Measurements from ENCODE around the gene GET3. TPM values are rescaled to one million over a fixed set of nuclear protein-coding genes. Genes with fewer than 3 reads are reported as not detected.

The GET3 gene
- total RNA-seq, 3 donors from 2014 or later (not counting 1 experiment from before 2014, with no cell fraction given), result 42.2 to 51.3 (median 44.2) TPM

DNA sequence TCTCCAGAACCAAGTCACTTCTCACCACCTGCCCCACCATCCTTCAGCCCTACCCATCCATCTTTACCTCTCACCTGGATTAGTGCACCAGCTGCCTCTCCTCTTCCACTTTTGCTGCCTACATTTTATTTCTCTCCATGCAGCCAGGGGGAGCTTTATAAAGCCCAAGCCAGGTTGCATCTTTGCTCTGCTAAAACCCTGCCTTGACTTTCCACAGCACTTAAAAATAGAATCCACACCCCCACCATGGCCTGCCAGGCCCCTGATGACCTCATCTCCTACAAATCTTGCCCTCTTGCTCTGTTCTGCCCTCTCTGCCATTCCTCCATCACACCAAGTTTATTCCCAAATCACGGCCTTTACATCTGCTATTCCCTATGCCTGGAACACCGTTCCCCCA is 36.3 kb downstream of the GET3 start:
- Mint-ChIP-seq H3K27me3 (ENCODE audit: low read depth in 2 of 2) (no peaks in the 10 kb centered on the region), H3K27ac (no peak overlapping the region), H3K36me3 (no peaks in the 10 kb centered on the region)

DNA sequence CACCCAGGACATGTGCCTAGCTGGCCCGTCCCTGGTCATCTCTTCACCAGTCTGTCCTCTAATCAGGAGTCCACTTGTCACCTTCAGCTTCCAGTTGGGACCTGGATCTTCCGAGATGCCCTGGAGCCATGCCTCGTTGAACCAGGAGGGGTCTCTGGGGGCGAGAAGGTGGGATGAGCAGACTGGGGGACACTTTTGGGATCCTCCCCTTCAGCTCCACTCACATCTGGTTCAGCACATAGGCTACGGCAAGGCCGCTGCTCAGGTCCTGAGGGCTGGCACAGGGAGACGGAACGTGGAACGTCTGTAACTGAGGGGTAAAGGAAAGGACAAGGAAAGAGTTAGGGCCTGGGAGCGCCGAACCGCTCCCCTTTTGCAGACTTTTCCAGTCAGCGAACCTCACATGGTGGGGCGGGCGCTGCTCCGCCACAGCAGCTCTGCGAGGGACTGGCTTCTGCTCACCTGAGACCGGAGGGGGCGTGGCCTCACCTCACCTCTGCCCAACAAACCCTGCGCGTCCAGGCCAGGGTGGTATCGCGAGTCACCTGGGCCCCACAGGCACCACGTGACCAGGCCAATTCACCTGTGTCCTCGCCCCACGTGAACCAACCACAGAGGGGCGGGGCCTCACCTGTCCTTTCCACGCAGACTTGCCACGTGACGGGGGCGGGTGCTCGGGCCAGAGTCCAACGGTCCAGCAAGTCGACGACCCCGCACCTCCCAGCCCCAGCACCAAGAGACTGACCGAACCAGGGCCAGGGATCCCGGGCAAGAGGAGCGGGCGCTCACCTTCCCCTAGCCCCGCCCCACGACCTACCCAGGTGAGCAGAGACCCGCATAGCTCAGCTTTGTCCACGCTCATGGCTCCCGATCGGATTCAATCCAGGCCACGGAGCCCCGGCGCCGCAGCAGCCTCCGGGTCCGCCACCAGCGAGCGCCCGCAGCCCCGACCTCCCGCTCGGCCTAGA is 37.6 kb downstream of the GET3 start, which contains the start of gene HOOK2:
HOOK2 (minus strand) TSS at position 965 of the 968 bp plus-strand sequence; CDS start at position 862, 103 bp downstream.
- TF ChIP-seq, protein P1, sequence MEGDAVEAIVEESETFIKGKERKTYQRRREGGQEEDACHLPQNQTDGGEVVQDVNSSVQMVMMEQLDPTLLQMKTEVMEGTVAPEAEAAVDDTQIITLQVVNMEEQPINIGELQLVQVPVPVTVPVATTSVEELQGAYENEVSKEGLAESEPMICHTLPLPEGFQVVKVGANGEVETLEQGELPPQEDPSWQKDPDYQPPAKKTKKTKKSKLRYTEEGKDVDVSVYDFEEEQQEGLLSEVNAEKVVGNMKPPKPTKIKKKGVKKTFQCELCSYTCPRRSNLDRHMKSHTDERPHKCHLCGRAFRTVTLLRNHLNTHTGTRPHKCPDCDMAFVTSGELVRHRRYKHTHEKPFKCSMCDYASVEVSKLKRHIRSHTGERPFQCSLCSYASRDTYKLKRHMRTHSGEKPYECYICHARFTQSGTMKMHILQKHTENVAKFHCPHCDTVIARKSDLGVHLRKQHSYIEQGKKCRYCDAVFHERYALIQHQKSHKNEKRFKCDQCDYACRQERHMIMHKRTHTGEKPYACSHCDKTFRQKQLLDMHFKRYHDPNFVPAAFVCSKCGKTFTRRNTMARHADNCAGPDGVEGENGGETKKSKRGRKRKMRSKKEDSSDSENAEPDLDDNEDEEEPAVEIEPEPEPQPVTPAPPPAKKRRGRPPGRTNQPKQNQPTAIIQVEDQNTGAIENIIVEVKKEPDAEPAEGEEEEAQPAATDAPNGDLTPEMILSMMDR (IDR thresholded peaks at IDR 0.05), result no peak
- H3K4me1 ChIP-seq (ENCODE audit: control insufficient read depth, insufficient read depth, low read length), result peaks cover 41% of the 10 kb centered on the region
- H3K27me3 ChIP-seq (ENCODE audit: control insufficient read depth, insufficient read depth, low read length), result no peaks in the 10 kb centered on the region
- DNase-seq (peak in 1 of 2 donors; percentile 65), ATAC-seq (peak in 1 of 3 donors; percentile 11)
- intact Hi-C loops (cut with micrococcal nuclease), result no loop called here
- H3K4me3 ChIP-seq (ENCODE audit: low read length), result peak within 1 kb of the TSS; percentile 60
- no peaks in the 10 kb centered on the region for H3K9me3 Mint-ChIP-seq
- H3K9me3 ChIP-seq (ENCODE audit: control insufficient read depth, insufficient read depth, low read length), result no peaks in the 10 kb centered on the region
- H3K27ac Mint-ChIP-seq, result peak within 1 kb of the TSS; percentile 72 to 85
- 25% methylated on average over 58 of the region's 58 CpGs for WGBS (ENCODE audit: insufficient coverage)
- H3K36me3 ChIP-seq (ENCODE audit: control insufficient read depth, insufficient read depth, low read length), result no peaks in the 10 kb centered on the region
- peak within 1 kb of the TSS; percentile 83 for H3K4me3 Mint-ChIP-seq
- H3K27ac ChIP-seq (ENCODE audit: low read length), result peak within 1 kb of the TSS; percentile 49
- H3K4me1 Mint-ChIP-seq, result peaks cover 12 to 27% of the 10 kb centered on the region in 2 donors
- H3K36me3 Mint-ChIP-seq, result no peaks in the 10 kb centered on the region
- no peaks in the 10 kb centered on the region for H3K27me3 Mint-ChIP-seq (ENCODE audit: low read depth in 2 of 2)

More for the DNA sequence above, 36.3 kb downstream of the GET3 start:
- Histone ChIP-seq H3K4me1 (ENCODE audit: control insufficient read depth, insufficient read depth, low read length) (peaks cover 28% of the 10 kb centered on the region), H3K36me3 (ENCODE audit: control insufficient read depth, insufficient read depth, low read length) (no peaks in the 10 kb centered on the region), H3K9me3 (ENCODE audit: control insufficient read depth, insufficient read depth, low read length) (no peaks in the 10 kb centered on the region), H3K27me3 (ENCODE audit: control insufficient read depth, insufficient read depth, low read length) (no peaks in the 10 kb centered on the region), H3K27ac (ENCODE audit: low read length) (no peak overlapping the region), H3K4me3 (ENCODE audit: low read length) (no peak overlapping the region)
- no peak for ATAC-seq
- WGBS (ENCODE audit: insufficient coverage), result 96% methylated on average over 2 of the region's 2 CpGs
- Mint-ChIP-seq H3K4me1 (peaks cover 10 to 18% of the 10 kb centered on the region in 2 donors), H3K4me3 (peak overlapping the region; percentile 54), H3K9me3 (no peaks in the 10 kb centered on the region)
- intact Hi-C loops (cut with micrococcal nuclease), result no loop called here
- TF ChIP-seq, protein P1 (IDR thresholded peaks at IDR 0.05), result no peak
- peak in 1 of 2 donors; percentile 38 for DNase-seq

GRCh38 chr19:12777217-12778016 is 40.1 kb downstream of the GET3 start:
- Mint-ChIP-seq H3K4me1 (peaks cover 16 to 36% of the 10 kb centered on the region in 2 donors), H3K4me3 (peak overlapping the region; percentile 86), H3K27ac (peak overlapping the region; percentile 83 to 90), H3K9me3 (no peaks in the 10 kb centered on the region), H3K36me3 (no peaks in the 10 kb centered on the region), H3K27me3 (ENCODE audit: low read depth in 2 of 2) (no peaks in the 10 kb centered on the region)
- peak overlapping the region; percentile 85 for H3K27ac ChIP-seq (ENCODE audit: low read length)
- H3K36me3 ChIP-seq (ENCODE audit: control insufficient read depth, insufficient read depth, low read length), result no peaks in the 10 kb centered on the region
- DNase-seq, result peak; percentile 83 to 90
- WGBS (ENCODE audit: insufficient coverage), result 12% methylated on average over 43 of the region's 43 CpGs
- ATAC-seq, result peak; percentile 25 to 40 (median 30)
- peaks cover 54% of the 10 kb centered on the region for H3K4me1 ChIP-seq (ENCODE audit: control insufficient read depth, insufficient read depth, low read length)
- no peaks in the 10 kb centered on the region for H3K9me3 ChIP-seq (ENCODE audit: control insufficient read depth, insufficient read depth, low read length)
- TF ChIP-seq, protein P1 (IDR thresholded peaks at IDR 0.05), result peak; percentile 96
- peak overlapping the region; percentile 65 for H3K4me3 ChIP-seq (ENCODE audit: low read length)
- no peaks in the 10 kb centered on the region for H3K27me3 ChIP-seq (ENCODE audit: control insufficient read depth, insufficient read depth, low read length)
- intact Hi-C loops (cut with micrococcal nuclease), result loop anchor here (1.0 kb wide), 1 partner anchor 19 kb away; no protein-coding TSS in a partner anchor

Measured in natural killer cell (primary cell).